K562 (cell line): ENCODE results near the gene DPH1. TPM values are rescaled to one million over a fixed set of nuclear protein-coding genes. Genes with fewer than 3 reads are reported as not detected.

ENCODE experiments used
- ATAC-seq: fragments of 200-7000 bp; cut with Tn5 transposase; 3 replicates; pipeline ENCODE4 v1.9.1; 2020; ENCODE audit warnings: moderate library complexity
- BruUV-seq: library from RNA; stranded (reverse); fragments of 400-500 nt; replicated peaks from 2 replicates; lab custom pipeline; 2021; lab: Mats Ljungman, UMichigan
- CTCF ChIA-PET: fragments of 300-600 bp; formaldehyde crosslinking; extraction: SDS; loops from one replicate; lab custom pipeline; 2021; ENCODE audit warnings: low intra/inter-chr PET ratio; lab: Yijun Ruan, JAX
- POLR2A ChIA-PET: fragments of 300-600, 350-650 bp; sonication (Branson Sonifier 250); formaldehyde crosslinking; extraction: SDS; loops from one replicate; lab custom pipeline; 2021; ENCODE audit warnings: antibody characterized with exemption, inconsistent platforms; lab: Yijun Ruan, JAX
- DNase-seq, 4 experiments: peaks; one replicate each; pipeline versions ENCODE4 v3.0.0 to v3.0.0-alpha.2; 2011 to 2018; ENCODE audit warnings: low spot score in 3 of 4, mixed read lengths in 3 of 4; ENCODE audit errors: extremely low read depth in 1 of 4
- FAIRE-seq: peaks from 2 replicates; lab custom pipeline; 2011; peaks lifted over from hg19 to GRCh38; lab: Jason Lieb, UNC
- H2AFZ ChIP-seq: 2 replicates; pipeline ENCODE4 v1.6.0; 2011; ENCODE audit warnings: low read depth, low read length, control low read depth, inconsistent platforms
- H3K27ac ChIP-seq: fragments of 200-600 bp; 3 replicates; pipeline ENCODE4 v1.8.0; 2011; ENCODE audit warnings: low read depth, mild to moderate bottlenecking, control low read depth, inconsistent platforms, low read length, moderate library complexity, mixed read lengths; ENCODE audit errors: extremely low read depth
- H3K27me3 ChIP-seq, 2 experiments: fragments of 300-600 bp in 1 of 2; 2 replicates in 1 of 2; 3 replicates in 1 of 2; pipeline versions ENCODE4 v1.6.0 to v1.8.0; 2011; ENCODE audit warnings: inconsistent platforms in 2 of 2, low read length in 2 of 2, mild to moderate bottlenecking in 1 of 2, mixed read lengths in 1 of 2, moderate library complexity in 1 of 2; ENCODE audit not compliant: control insufficient read depth in 2 of 2, insufficient read depth in 2 of 2
- H3K36me3 ChIP-seq: fragments of 300-600 bp; 3 replicates; pipeline ENCODE4 v1.8.0; 2011; ENCODE audit warnings: mild to moderate bottlenecking, low read length, inconsistent platforms; ENCODE audit not compliant: control insufficient read depth, insufficient read depth
- H3K4me1 ChIP-seq, 2 experiments: fragments of 200-600 bp in 1 of 2; replicated peaks in 1 of 2; 2 replicates in 1 of 2; 3 replicates in 1 of 2; pipeline versions ENCODE4 v1.5.1 to v1.8.0; 2011; ENCODE audit warnings: inconsistent platforms in 2 of 2, low read length in 2 of 2, mild to moderate bottlenecking in 1 of 2, mixed read lengths in 1 of 2, moderate library complexity in 1 of 2; ENCODE audit not compliant: control insufficient read depth in 2 of 2, insufficient read depth in 2 of 2
- H3K4me2 ChIP-seq: 2 replicates; pipeline ENCODE4 v1.6.1; 2011; ENCODE audit warnings: low read length, control low read depth, inconsistent platforms, mixed read lengths; ENCODE audit not compliant: insufficient read depth
- H3K4me3 ChIP-seq: fragments of 200-600 bp; sonication (generic), shearing (Covaris generic); 2 replicates; pipeline ENCODE4 v1.5.1; 2016; ENCODE audit warnings: control low read depth, inconsistent platforms
- H3K79me2 ChIP-seq: fragments of 200-600 bp; 3 replicates; pipeline ENCODE4 v1.8.0; 2011; ENCODE audit warnings: low read length, inconsistent platforms; ENCODE audit not compliant: control insufficient read depth, insufficient read depth
- H3K9ac ChIP-seq, 2 experiments: 2 replicates each; pipeline versions ENCODE4 v1.6.0 to v1.6.1; 2011; ENCODE audit warnings: low read depth in 2 of 2, low read length in 2 of 2, control low read depth in 1 of 2, inconsistent platforms in 1 of 2, mild to moderate bottlenecking in 1 of 2, mixed read lengths in 1 of 2; ENCODE audit not compliant: insufficient read depth in 1 of 2
- H3K9me1 ChIP-seq: one replicate; pipeline ENCODE4 v1.6.0; 2011; ENCODE audit warnings: inconsistent platforms, mild to moderate bottlenecking, low read length, moderate library complexity; ENCODE audit not compliant: control insufficient read depth, insufficient read depth
- H3K9me3 ChIP-seq: replicated peaks from 2 replicates; pipeline ENCODE4 v1.5.1; 2011; ENCODE audit warnings: low read depth, low read length, inconsistent platforms; ENCODE audit not compliant: control insufficient read depth, insufficient read depth
- H4K20me1 ChIP-seq: replicated peaks from 2 replicates; pipeline ENCODE4 v1.6.1; 2011; ENCODE audit warnings: low read length, inconsistent platforms, mixed read lengths; ENCODE audit not compliant: control insufficient read depth, insufficient read depth
- CTBP1 ChIP-seq: fragments of 450-650 bp; IDR thresholded peaks from 2 replicates; pipeline ENCODE4 v1.6.1; 2016; ENCODE audit warnings: borderline replicate concordance
- FOXP1 ChIP-seq: sonication (generic); formaldehyde crosslinking; IDR thresholded peaks from 2 replicates; pipeline ENCODE4 v1.8.0; 2022; ENCODE audit warnings: mild to moderate bottlenecking, missing genetic modification reagents
- MYBL2 ChIP-seq, 2 experiments: fragments of 450-650 bp in 1 of 2; sonication (generic) in 1 of 2; formaldehyde crosslinking in 1 of 2; IDR thresholded peaks; 2 replicates each; pipeline versions ENCODE4 v1.6.1 to v1.8.1; 2017 to 2022; ENCODE audit warnings: borderline replicate concordance in 1 of 2, inconsistent platforms in 1 of 2, low read depth in 1 of 2, mild to moderate bottlenecking in 1 of 2, missing genetic modification reagents in 1 of 2, moderate library complexity in 1 of 2
- MYNN ChIP-seq, 2 experiments: sonication (generic); formaldehyde crosslinking in 1 of 2; IDR thresholded peaks; 2 replicates each; pipeline versions ENCODE4 v1.5.0 to v1.6.1; 2016 to 2020; ENCODE audit warnings: antibody characterized with exemption in 1 of 2, missing genetic modification reagents in 1 of 2
- NCOA1 ChIP-seq: fragments of 450-650 bp; IDR thresholded peaks from 2 replicates; pipeline ENCODE4 v1.6.1; 2016; ENCODE audit warnings: low read depth
- TCFL5 ChIP-seq: fragments of 250-450 bp; sonication (Bioruptor Pico); conservative IDR thresholded peaks from 2 replicates; pipeline ENCODE4 v1.6.1; 2021; ENCODE audit warnings: mild to moderate bottlenecking, moderate library complexity, matching md5 sums
- ZC3H8 ChIP-seq: fragments of 450-650 bp; IDR thresholded peaks from 2 replicates; pipeline ENCODE4 v1.6.1; 2017
- ZSCAN32 ChIP-seq: fragments of 450-650 bp; formaldehyde crosslinking; IDR thresholded peaks from 2 replicates; pipeline ENCODE4 v1.4.0; 2020; ENCODE audit warnings: mild to moderate bottlenecking, moderate library complexity
- WGBS: fragments of 100-300 bp; shearing (Covaris generic); methylation state at CpG from one replicate; pipeline ENCODE4 v1.1.6; 2016; ENCODE audit warnings: low coverage, mixed read lengths; ENCODE audit not compliant: insufficient coverage; ENCODE audit errors: missing lambda C conversion rate; 5-methylcytosine and 5-hydroxymethylcytosine counted together
- in situ Hi-C: fragments of 300-500 bp; cut with MboI; formaldehyde crosslinking; loops from 4 replicates; pipeline ENCODE4 v1.15.0; 2018; ENCODE audit warnings: inconsistent platforms, mixed read lengths
- intact Hi-C: fragments of 100-400 bp; cut with micrococcal nuclease; formaldehyde crosslinking; loops from 2 replicates; pipeline ENCODE4 v1.14.2; 2022
- polyA plus RNA-seq, 8 experiments: library from polyadenylated mRNA; depleted of rRNA in 4 of 8; stranded (reverse) in 5 of 8; unstranded in 3 of 8; fragments of >200 nt; fragmentation: Nextera tagmentation in 2 of 8; fragmentation: Illumina TruSeq in 1 of 8; extraction: Ambion mirVana in 2 of 8; extraction: Trizol in 1 of 8; gene quantifications; 2 replicates each; pipeline versions ENCODE4 v1.2.1 to v1.2.3, GENCODE V29; 2011 to 2014; ENCODE audit warnings: inconsistent platforms in 1 of 8, missing spikeins in 1 of 8
- total RNA-seq, 7 experiments: library from RNA; depleted of rRNA in 6 of 7; stranded (reverse); fragments of >200 nt in 6 of 7; fragmentation: Illumina TruSeq in 2 of 7; extraction: Trizol in 2 of 7; gene quantifications; 2 replicates each; pipeline versions ENCODE4 v1.2.1 to v1.2.3, GENCODE V29; 2011 to 2021; ENCODE audit warnings: low replicate concordance in 1 of 7

DPH1 gene
- total and polyA plus RNA-seq, 9 of the 15 experiments (the other 6 are each of a cell fraction or from before 2014, with no cell fraction given): 0.42 to 40.6 (median 20.2) TPM

DNA sequence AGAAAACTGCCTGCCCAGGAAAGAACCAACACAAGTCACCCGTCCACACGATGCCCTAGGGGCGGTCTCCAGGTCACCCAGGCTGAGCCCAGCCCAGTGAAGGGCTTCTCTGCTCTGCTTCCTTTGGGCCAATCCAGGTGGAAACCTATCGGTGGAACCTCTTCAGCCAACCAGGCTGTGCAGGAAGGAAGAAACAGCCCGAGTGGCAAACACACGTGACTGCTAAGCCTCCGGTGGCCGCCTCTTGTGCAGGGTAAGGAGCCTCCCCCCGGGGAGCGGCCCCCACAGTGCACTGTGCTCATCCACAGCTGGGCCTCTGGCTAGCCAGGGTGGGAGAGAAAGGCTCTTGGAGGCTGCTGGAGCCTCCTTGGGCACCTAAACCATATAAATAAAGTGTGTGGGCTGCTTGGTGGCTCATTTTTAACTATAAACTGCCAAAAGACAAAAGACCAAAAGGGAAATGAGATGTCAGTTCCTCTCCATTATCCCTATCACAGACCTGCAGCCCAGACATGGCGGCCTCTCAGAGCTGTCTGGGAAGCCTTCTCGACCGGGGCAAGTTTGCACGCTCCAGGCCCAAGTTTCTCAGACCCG is 7.2 kb upstream of the DPH1 start:
- Histone ChIP-seq H4K20me1 (peaks cover 3% of the 10 kb centered on the region; the same call in 1 of the 2 replicates), H3K4me1 (peaks cover 2 to 28% of the 10 kb centered on the region in 2 experiments; a peak in 3 of 5 replicates), H3K36me3 (no peaks in the 10 kb centered on the region), H3K9me1 (no peaks in the 10 kb centered on the region), H2AFZ (no peak overlapping the region), H3K9ac (no peak overlapping the region), H3K79me2 (no peaks in the 10 kb centered on the region), H3K27me3 (peaks cover 13 to 58% of the 10 kb centered on the region in 2 experiments), H3K4me3 (no peak overlapping the region), H3K4me2 (no peak overlapping the region), H3K9me3 (no peaks in the 10 kb centered on the region), H3K27ac (no peak overlapping the region)
- ChIA-PET CTCF (no interaction called here), POLR2A (no interaction called here)
- no peak for ATAC-seq
- intact Hi-C loops: no loop called here
- FAIRE-seq: no peak
- WGBS: 11% methylated on average over 7 of the region's 15 CpGs
- BruUV-seq: no TSS peak
- no peak for DNase-seq
- TF ChIP-seq CTBP1 (no peak), MYNN (IDR thresholded peaks at IDR 0.05) (no peak), MYNN (CRISPR knock-in tag; IDR thresholded peaks at IDR 0.05) (no peak), NCOA1 (no peak), MYBL2 (IDR thresholded peaks at IDR 0.05; ENCODE audit: low read depth) (no peak), MYBL2 (CRISPR knock-in tag; IDR thresholded peaks at IDR 0.05; ENCODE audit: borderline replicate concordance) (no peak), FOXP1 (CRISPR knock-in tag) (no peak), ZC3H8 (no peak), ZSCAN32 (CRISPR knock-in tag) (no peak), TCFL5 (CRISPR knock-in tag) (no peak)
- in situ Hi-C loops: no loop called here
